ENCODE measurements around the gene ACSF2. TPM values are rescaled to one million over a fixed set of nuclear protein-coding genes. Genes with fewer than 3 reads are reported as not detected.

Gene ACSF2
- total and polyA plus RNA-seq, 4 donors: 10.1 to 50.7 (median 24.0) TPM

GRCh38 chr17:50502301-50502990 lies 76.4 kb downstream of the ACSF2 start:
- Histone ChIP-seq H3K4me3 (ENCODE audit: low read depth, low read length) (no peak overlapping the region), H3K4me1 (ENCODE audit: control insufficient read depth, insufficient read depth, low read length) (no peaks in the 10 kb centered on the region), H3K27me3 (ENCODE audit: control insufficient read depth, insufficient read depth, low read length) (no peaks in the 10 kb centered on the region), H3K27ac (ENCODE audit: low read depth, low read length) (no peak overlapping the region), H3K9me3 (ENCODE audit: control insufficient read depth, insufficient read depth, low read length) (no peaks in the 10 kb centered on the region), H3K36me3 (ENCODE audit: control insufficient read depth, insufficient read depth, low read length) (no peaks in the 10 kb centered on the region)
- 91% methylated on average over 7 of the region's 9 CpGs for WGBS (ENCODE audit: insufficient coverage)
- no peak for DNase-seq (ENCODE audit: low read depth in 4 of 6, low spot score in 6 of 6)

GRCh38 chr17:50505591-50506130 lies 79.6 kb downstream of the ACSF2 start:
- DNase-seq (ENCODE audit: low read depth in 4 of 6, low spot score in 6 of 6): no peak
- no peak overlapping the region for H3K4me3 ChIP-seq (ENCODE audit: low read depth, low read length)
- no peaks in the 10 kb centered on the region for H3K27me3 ChIP-seq (ENCODE audit: control insufficient read depth, insufficient read depth, low read length)
- H3K4me1 ChIP-seq (ENCODE audit: control insufficient read depth, insufficient read depth, low read length): peaks cover 22% of the 10 kb centered on the region
- WGBS (ENCODE audit: insufficient coverage): 78% methylated on average over 4 of the region's 7 CpGs
- no peaks in the 10 kb centered on the region for H3K9me3 ChIP-seq (ENCODE audit: control insufficient read depth, insufficient read depth, low read length)
- no peak overlapping the region for H3K27ac ChIP-seq (ENCODE audit: low read depth, low read length)
- no peaks in the 10 kb centered on the region for H3K36me3 ChIP-seq (ENCODE audit: control insufficient read depth, insufficient read depth, low read length)

GRCh38 chr17:50506298-50506697 lies 80.3 kb downstream of the ACSF2 start:
- WGBS (ENCODE audit: insufficient coverage): 89% methylated on average over 4 of the region's 7 CpGs
- no peak for DNase-seq (ENCODE audit: low read depth in 4 of 6, low spot score in 6 of 6)
- H3K36me3 ChIP-seq (ENCODE audit: control insufficient read depth, insufficient read depth, low read length): no peaks in the 10 kb centered on the region
- H3K27me3 ChIP-seq (ENCODE audit: control insufficient read depth, insufficient read depth, low read length): no peaks in the 10 kb centered on the region
- H3K27ac ChIP-seq (ENCODE audit: low read depth, low read length): no peak overlapping the region
- peaks cover 22% of the 10 kb centered on the region for H3K4me1 ChIP-seq (ENCODE audit: control insufficient read depth, insufficient read depth, low read length)
- no peak overlapping the region for H3K4me3 ChIP-seq (ENCODE audit: low read depth, low read length)
- H3K9me3 ChIP-seq (ENCODE audit: control insufficient read depth, insufficient read depth, low read length): no peaks in the 10 kb centered on the region

- peak; percentile 62 to 95 (median 79) for DNase-seq (ENCODE audit: low read depth in 4 of 6, low spot score in 6 of 6)
- no peaks in the 10 kb centered on the region for H3K9me3 ChIP-seq (ENCODE audit: control insufficient read depth, insufficient read depth, low read length)
- WGBS (ENCODE audit: insufficient coverage): 6% methylated on average over 62 of the region's 66 CpGs
Observed at GRCh38 chr17:50507871-50508572, 82.0 kb downstream of the ACSF2 start, which contains the start of gene MYCBPAP. Gene MYCBPAP (plus strand): TSS chr17:50508439. CDS start chr17:50508675, 236 bp downstream.

GRCh38 chr17:50508573-50509460 lies 82.8 kb downstream of the ACSF2 start:
- H3K4me1 ChIP-seq (ENCODE audit: control insufficient read depth, insufficient read depth, low read length): peaks cover 22% of the 10 kb centered on the region
- H3K27ac ChIP-seq (ENCODE audit: low read depth, low read length): peak overlapping the region; percentile 69
- H3K27me3 ChIP-seq (ENCODE audit: control insufficient read depth, insufficient read depth, low read length): no peaks in the 10 kb centered on the region
- DNase-seq (ENCODE audit: low read depth in 4 of 6, low spot score in 6 of 6): peak in 1 of 6 donors; percentile 9
- peak overlapping the region; percentile 62 for H3K4me3 ChIP-seq (ENCODE audit: low read depth, low read length)
- no peaks in the 10 kb centered on the region for H3K9me3 ChIP-seq (ENCODE audit: control insufficient read depth, insufficient read depth, low read length)
- H3K36me3 ChIP-seq (ENCODE audit: control insufficient read depth, insufficient read depth, low read length): no peaks in the 10 kb centered on the region
- WGBS (ENCODE audit: insufficient coverage): 25% methylated on average over 32 of the region's 32 CpGs

More at GRCh38 chr17:50507871-50508572, 82.0 kb downstream of the ACSF2 start, which contains the start of gene MYCBPAP:
- H3K27me3 ChIP-seq (ENCODE audit: control insufficient read depth, insufficient read depth, low read length): no peaks in the 10 kb centered on the region
- H3K4me1 ChIP-seq (ENCODE audit: control insufficient read depth, insufficient read depth, low read length): peaks cover 22% of the 10 kb centered on the region
- no peaks in the 10 kb centered on the region for H3K36me3 ChIP-seq (ENCODE audit: control insufficient read depth, insufficient read depth, low read length)
- peak within 1 kb of the TSS; percentile 69 for H3K27ac ChIP-seq (ENCODE audit: low read depth, low read length)
- peak within 1 kb of the TSS; percentile 62 for H3K4me3 ChIP-seq (ENCODE audit: low read depth, low read length)

- H3K4me1 ChIP-seq (ENCODE audit: control insufficient read depth, insufficient read depth, low read length): peaks cover 28% of the 10 kb centered on the region
- H3K27ac ChIP-seq (ENCODE audit: low read depth, low read length): no peak overlapping the region
- H3K9me3 ChIP-seq (ENCODE audit: control insufficient read depth, insufficient read depth, low read length): no peaks in the 10 kb centered on the region
- 40% methylated on average over 3 of the region's 3 CpGs for WGBS (ENCODE audit: insufficient coverage)
- no peaks in the 10 kb centered on the region for H3K27me3 ChIP-seq (ENCODE audit: control insufficient read depth, insufficient read depth, low read length)
- no peaks in the 10 kb centered on the region for H3K36me3 ChIP-seq (ENCODE audit: control insufficient read depth, insufficient read depth, low read length)
- H3K4me3 ChIP-seq (ENCODE audit: low read depth, low read length): no peak overlapping the region
- DNase-seq (ENCODE audit: low read depth in 4 of 6, low spot score in 6 of 6): no peak
Observed at GRCh38 chr17:50511058-50511457, 85.0 kb downstream of the ACSF2 start.

GRCh38 chr17:50513495-50513894 lies 87.5 kb downstream of the ACSF2 start:
- Histone ChIP-seq H3K27me3 (ENCODE audit: control insufficient read depth, insufficient read depth, low read length) (no peaks in the 10 kb centered on the region), H3K36me3 (ENCODE audit: control insufficient read depth, insufficient read depth, low read length) (no peaks in the 10 kb centered on the region), H3K27ac (ENCODE audit: low read depth, low read length) (no peak overlapping the region), H3K9me3 (ENCODE audit: control insufficient read depth, insufficient read depth, low read length) (no peaks in the 10 kb centered on the region), H3K4me1 (ENCODE audit: control insufficient read depth, insufficient read depth, low read length) (peaks cover 27% of the 10 kb centered on the region), H3K4me3 (ENCODE audit: low read depth, low read length) (no peak overlapping the region)
- no CpG with 5 or more reads among the region's 4 CpGs for WGBS (ENCODE audit: insufficient coverage)
- DNase-seq (ENCODE audit: low read depth in 4 of 6, low spot score in 6 of 6): no peak

- Histone ChIP-seq H3K9me3 (ENCODE audit: control insufficient read depth, insufficient read depth, low read length) (no peaks in the 10 kb centered on the region), H3K36me3 (ENCODE audit: control insufficient read depth, insufficient read depth, low read length) (no peaks in the 10 kb centered on the region), H3K4me1 (ENCODE audit: control insufficient read depth, insufficient read depth, low read length) (peaks cover 23% of the 10 kb centered on the region), H3K27me3 (ENCODE audit: control insufficient read depth, insufficient read depth, low read length) (no peaks in the 10 kb centered on the region), H3K4me3 (ENCODE audit: low read depth, low read length) (no peak overlapping the region), H3K27ac (ENCODE audit: low read depth, low read length) (no peak overlapping the region)
- no peak for DNase-seq (ENCODE audit: low read depth in 4 of 6, low spot score in 6 of 6)
- WGBS (ENCODE audit: insufficient coverage): 24% methylated on average over 2 of the region's 3 CpGs
Observed at GRCh38 chr17:50514388-50514787, 88.4 kb downstream of the ACSF2 start.

Measured in spinal cord (tissue), 10 donors.